IPS-18a (cell line): ENCODE data around the gene ARF4.
"Not testable (repeated sequence)": the region's sequence is repeated elsewhere in the genome, so short reads cannot be mapped to it uniquely, and the experiment has no call there.

ENCODE experiments used
- H3K27ac ChIP-seq: one replicate; pipeline ENCODE4 v1.5.1; 2013; ENCODE audit warnings: low read length
- H3K27me3 ChIP-seq: one replicate; pipeline ENCODE4 v1.6.1; 2013; ENCODE audit warnings: mild to moderate bottlenecking, low read length; ENCODE audit not compliant: control insufficient read depth, insufficient read depth
- H3K36me3 ChIP-seq: one replicate; pipeline ENCODE4 v1.6.1; 2013; ENCODE audit warnings: low read depth, low read length; ENCODE audit not compliant: control insufficient read depth
- H3K4me1 ChIP-seq: one replicate; pipeline ENCODE4 v1.6.1; 2013; ENCODE audit warnings: low read depth, low read length; ENCODE audit not compliant: control insufficient read depth
- H3K4me3 ChIP-seq: one replicate; pipeline ENCODE4 v1.5.1; 2013; ENCODE audit warnings: low read length
- H3K9ac ChIP-seq: one replicate; pipeline ENCODE4 v1.6.1; 2013; ENCODE audit warnings: mild to moderate bottlenecking, low read length, moderate library complexity
- H3K9me3 ChIP-seq: one replicate; pipeline ENCODE4 v1.6.1; 2013; ENCODE audit warnings: low read depth, low read length; ENCODE audit not compliant: control insufficient read depth

The ARF4 gene

GRCh38 chr3:57597127-57597923 lies at the start of gene ARF4:
Gene ARF4, minus strand, starts transcription at chr3:57597344. Its CDS starts 204 bp downstream, at chr3:57597140.
- Histone ChIP-seq H3K36me3 (peaks cover 13% of the 10 kb centered on the region), H3K9ac (peak within 1 kb of the TSS; percentile 97), H3K4me3 (peak within 1 kb of the TSS; percentile 92), H3K27ac (peak within 1 kb of the TSS; percentile 96), H3K9me3 (no peaks in the 10 kb centered on the region), H3K4me1 (peaks cover 14% of the 10 kb centered on the region), H3K27me3 (no peaks in the 10 kb centered on the region)

GRCh38 chr3:57646723-57647122 lies 49.6 kb upstream of the ARF4 start:
- H3K27me3 ChIP-seq: no peaks in the 10 kb centered on the region
- H3K4me3 ChIP-seq: no peak overlapping the region
- H3K36me3 ChIP-seq: peaks cover 12% of the 10 kb centered on the region
- H3K9ac ChIP-seq: no peak overlapping the region
- H3K4me1 ChIP-seq: no peaks in the 10 kb centered on the region
- no peak overlapping the region for H3K27ac ChIP-seq
- H3K9me3 ChIP-seq: no peaks in the 10 kb centered on the region

GRCh38 chr3:57644740-57645139 lies 47.6 kb upstream of the ARF4 start:
- Histone ChIP-seq H3K36me3 (peaks cover 12% of the 10 kb centered on the region), H3K27ac (no peak overlapping the region), H3K27me3 (no peaks in the 10 kb centered on the region), H3K4me3 (no peak overlapping the region), H3K9me3 (no peaks in the 10 kb centered on the region), H3K9ac (no peak overlapping the region), H3K4me1 (no peaks in the 10 kb centered on the region)

GRCh38 chr3:57637391-57637790 lies 40.2 kb upstream of the ARF4 start:
- peaks cover 13% of the 10 kb centered on the region for H3K36me3 ChIP-seq
- H3K4me1 ChIP-seq: no peaks in the 10 kb centered on the region
- no peak overlapping the region for H3K9ac ChIP-seq
- H3K27ac ChIP-seq: no peak overlapping the region
- no peaks in the 10 kb centered on the region for H3K27me3 ChIP-seq
- no peaks in the 10 kb centered on the region for H3K9me3 ChIP-seq
- H3K4me3 ChIP-seq: no peak overlapping the region

GRCh38 chr3:57634259-57634658 lies 37.1 kb upstream of the ARF4 start:
- H3K9ac ChIP-seq, H3K4me1 ChIP-seq, H3K27me3 ChIP-seq, H3K9me3 ChIP-seq, H3K4me3 ChIP-seq, H3K27ac ChIP-seq: not testable (repeated sequence)
- peaks cover 28% of the 10 kb centered on the region for H3K36me3 ChIP-seq

GRCh38 chr3:57627976-57628375 lies 30.8 kb upstream of the ARF4 start:
- Histone ChIP-seq H3K27me3 (no peaks in the 10 kb centered on the region), H3K36me3 (peaks cover 49% of the 10 kb centered on the region), H3K4me3 (no peak overlapping the region), H3K9ac (no peak overlapping the region), H3K4me1 (no peaks in the 10 kb centered on the region), H3K27ac (no peak overlapping the region), H3K9me3 (no peaks in the 10 kb centered on the region)

- Histone ChIP-seq H3K36me3 (peaks cover 38% of the 10 kb centered on the region), H3K9me3 (no peaks in the 10 kb centered on the region), H3K27ac (no peak overlapping the region), H3K4me1 (no peaks in the 10 kb centered on the region), H3K9ac (no peak overlapping the region), H3K27me3 (no peaks in the 10 kb centered on the region), H3K4me3 (no peak overlapping the region)
These were observed 27.7 kb upstream of the ARF4 start for GRCh38 chr3:57624801-57625200.

- Histone ChIP-seq H3K36me3 (peaks cover 17% of the 10 kb centered on the region), H3K27me3 (no peaks in the 10 kb centered on the region), H3K4me1 (no peaks in the 10 kb centered on the region), H3K27ac (no peak overlapping the region), H3K9ac (no peak overlapping the region), H3K4me3 (no peak overlapping the region), H3K9me3 (no peaks in the 10 kb centered on the region)
These were observed 25.2 kb upstream of the ARF4 start for GRCh38 chr3:57622362-57622761.

GRCh38 chr3:57617739-57618138 lies 20.6 kb upstream of the ARF4 start:
- Histone ChIP-seq H3K36me3 (peaks cover 4% of the 10 kb centered on the region), H3K4me1 (no peaks in the 10 kb centered on the region), H3K4me3 (no peak overlapping the region), H3K9me3 (no peaks in the 10 kb centered on the region), H3K9ac (no peak overlapping the region), H3K27me3 (no peaks in the 10 kb centered on the region), H3K27ac (no peak overlapping the region)

- Histone ChIP-seq H3K27ac (no peak overlapping the region), H3K4me3 (no peak overlapping the region), H3K4me1 (no peaks in the 10 kb centered on the region), H3K9me3 (no peaks in the 10 kb centered on the region), H3K27me3 (no peaks in the 10 kb centered on the region), H3K36me3 (no peaks in the 10 kb centered on the region), H3K9ac (no peak overlapping the region)
These were observed 19.1 kb upstream of the ARF4 start for GRCh38 chr3:57616233-57616632.

- not testable (repeated sequence) for H3K9me3 ChIP-seq, H3K27ac ChIP-seq, H3K4me3 ChIP-seq, H3K9ac ChIP-seq, H3K27me3 ChIP-seq, H3K4me1 ChIP-seq, H3K36me3 ChIP-seq
These were observed 14.7 kb upstream of the ARF4 start for GRCh38 chr3:57611870-57612269.

GRCh38 chr3:57605683-57606082 lies 8.5 kb upstream of the ARF4 start:
- Histone ChIP-seq H3K4me3 (no peak overlapping the region), H3K36me3 (no peaks in the 10 kb centered on the region), H3K27me3 (no peaks in the 10 kb centered on the region), H3K9ac (no peak overlapping the region), H3K4me1 (no peaks in the 10 kb centered on the region), H3K9me3 (peaks cover 4% of the 10 kb centered on the region), H3K27ac (no peak overlapping the region)
